ENCODE measurements around the gene TBX2. TPM values are rescaled to one million over a fixed set of nuclear protein-coding genes. Genes with fewer than 3 reads are reported as not detected.

TBX2 gene
- total and polyA plus RNA-seq, 2 of the 13 experiments (the other 11 are each of a cell fraction or from before 2014, with no cell fraction given): 2.8 to 15.3 TPM

- peak; percentile 88 for TF ChIP-seq ZBTB7B (CRISPR knock-in tag; IDR thresholded peaks at IDR 0.05)
- TF ChIP-seq NFKBIZ (CRISPR knock-in tag; IDR thresholded peaks at IDR 0.05): no peak
- peak; percentile 20; the same call in 1 of the 2 replicates for TF ChIP-seq SP2 (CRISPR knock-in tag; IDR thresholded peaks at IDR 0.05)
- TF ChIP-seq CTCF (CRISPR knock-in tag; IDR thresholded peaks at IDR 0.05): peak; percentile 53
- peak; percentile 76; the same call in 1 of the 2 replicates for TF ChIP-seq ZGPAT (CRISPR knock-in tag; IDR thresholded peaks at IDR 0.05)
- TF ChIP-seq ZNF777 (CRISPR knock-in tag; IDR thresholded peaks at IDR 0.05): peak; percentile 69
- TF ChIP-seq ZMYM3 (CRISPR knock-in tag; IDR thresholded peaks at IDR 0.05): no peak
- peak; percentile 76; the same call in 1 of the 2 replicates for TF ChIP-seq ZNF235 (CRISPR knock-in tag; IDR thresholded peaks at IDR 0.05; ENCODE audit: borderline replicate concordance)
- no peak for TF ChIP-seq CENPBD1 (CRISPR knock-in tag; IDR thresholded peaks at IDR 0.05; ENCODE audit: borderline replicate concordance, low read depth)
- no peak for TF ChIP-seq RBM22 (optimal IDR thresholded peaks at IDR 0.05; ENCODE audit: low read length)
- peak; percentile 92; the same call in 1 of the 2 replicates for TF ChIP-seq NFKB2 (CRISPR knock-in tag; IDR thresholded peaks at IDR 0.05; ENCODE audit: borderline replicate concordance)
- TF ChIP-seq RARA (CRISPR knock-in tag; IDR thresholded peaks at IDR 0.05): no peak
- peak; percentile 20; the same call in 1 of the 2 replicates for TF ChIP-seq ZNF724P (CRISPR knock-in tag; IDR thresholded peaks at IDR 0.05; ENCODE audit: borderline replicate concordance)
- TF ChIP-seq, protein P1, sequence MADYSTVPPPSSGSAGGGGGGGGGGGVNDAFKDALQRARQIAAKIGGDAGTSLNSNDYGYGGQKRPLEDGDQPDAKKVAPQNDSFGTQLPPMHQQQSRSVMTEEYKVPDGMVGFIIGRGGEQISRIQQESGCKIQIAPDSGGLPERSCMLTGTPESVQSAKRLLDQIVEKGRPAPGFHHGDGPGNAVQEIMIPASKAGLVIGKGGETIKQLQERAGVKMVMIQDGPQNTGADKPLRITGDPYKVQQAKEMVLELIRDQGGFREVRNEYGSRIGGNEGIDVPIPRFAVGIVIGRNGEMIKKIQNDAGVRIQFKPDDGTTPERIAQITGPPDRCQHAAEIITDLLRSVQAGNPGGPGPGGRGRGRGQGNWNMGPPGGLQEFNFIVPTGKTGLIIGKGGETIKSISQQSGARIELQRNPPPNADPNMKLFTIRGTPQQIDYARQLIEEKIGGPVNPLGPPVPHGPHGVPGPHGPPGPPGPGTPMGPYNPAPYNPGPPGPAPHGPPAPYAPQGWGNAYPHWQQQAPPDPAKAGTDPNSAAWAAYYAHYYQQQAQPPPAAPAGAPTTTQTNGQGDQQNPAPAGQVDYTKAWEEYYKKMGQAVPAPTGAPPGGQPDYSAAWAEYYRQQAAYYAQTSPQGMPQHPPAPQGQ (CRISPR knock-in tag; IDR thresholded peaks at IDR 0.05; ENCODE audit: borderline replicate concordance): no peak
- peak; percentile 38; the same call in 1 of the 2 replicates for TF ChIP-seq DRAP1 (CRISPR knock-in tag; IDR thresholded peaks at IDR 0.05)
- no peak for TF ChIP-seq HNF4G (IDR thresholded peaks at IDR 0.05; ENCODE audit: borderline replicate concordance, low read depth, low read length)
- TF ChIP-seq HNF4G (CRISPR knock-in tag; IDR thresholded peaks at IDR 0.05; ENCODE audit: borderline replicate concordance, low read depth): peak; percentile 54; the same call in 1 of the 2 replicates
- peak; percentile 72; the same call in 1 of the 2 replicates for TF ChIP-seq MTA1 (CRISPR knock-in tag; IDR thresholded peaks at IDR 0.05; ENCODE audit: borderline replicate concordance)
- peak; percentile 20; the same call in 1 of the 2 replicates for TF ChIP-seq ZNF256 (CRISPR knock-in tag; conservative IDR thresholded peaks at IDR 0.05)
- no peak for TF ChIP-seq CBX5 (CRISPR knock-in tag; IDR thresholded peaks at IDR 0.05; ENCODE audit: borderline replicate concordance)
- TF ChIP-seq, protein P2, sequence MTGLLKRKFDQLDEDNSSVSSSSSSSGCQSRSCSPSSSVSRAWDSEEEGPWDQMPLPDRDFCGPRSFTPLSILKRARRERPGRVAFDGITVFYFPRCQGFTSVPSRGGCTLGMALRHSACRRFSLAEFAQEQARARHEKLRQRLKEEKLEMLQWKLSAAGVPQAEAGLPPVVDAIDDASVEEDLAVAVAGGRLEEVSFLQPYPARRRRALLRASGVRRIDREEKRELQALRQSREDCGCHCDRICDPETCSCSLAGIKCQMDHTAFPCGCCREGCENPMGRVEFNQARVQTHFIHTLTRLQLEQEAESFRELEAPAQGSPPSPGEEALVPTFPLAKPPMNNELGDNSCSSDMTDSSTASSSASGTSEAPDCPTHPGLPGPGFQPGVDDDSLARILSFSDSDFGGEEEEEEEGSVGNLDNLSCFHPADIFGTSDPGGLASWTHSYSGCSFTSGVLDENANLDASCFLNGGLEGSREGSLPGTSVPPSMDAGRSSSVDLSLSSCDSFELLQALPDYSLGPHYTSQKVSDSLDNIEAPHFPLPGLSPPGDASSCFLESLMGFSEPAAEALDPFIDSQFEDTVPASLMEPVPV (CRISPR knock-in tag; IDR thresholded peaks at IDR 0.05): peak; percentile 46; the same call in 1 of the 2 replicates
Measured at GRCh38 chr17:61399131-61400065, at the start of gene TBX2 (continued).
